SKM-1 treated with dmso at 0.1 percent for 144 hours (cell line): ENCODE measurements around the gene SUSD1.
"Not testable (repeated sequence)": the region's sequence is repeated elsewhere in the genome, so short reads cannot be mapped to it uniquely, and the experiment has no call there.

Experiments used
- DNase-seq: peaks from one replicate; lab custom pipeline; 2025; ENCODE audit not compliant: unreplicated experiment; lab: John Stamatoyannopoulos, UW

The SUSD1 gene

GRCh38 chr9:112132356-112132755 is 42.7 kb downstream of the SUSD1 start:
- DNase-seq = no peak

- no peak for DNase-seq
Observed at GRCh38 chr9:112130997-112131396, 44.1 kb downstream of the SUSD1 start.

GRCh38 chr9:112130347-112130746 is 44.8 kb downstream of the SUSD1 start:
- no peak for DNase-seq

- DNase-seq = no peak
Observed at GRCh38 chr9:112129246-112129645, 45.9 kb downstream of the SUSD1 start.

GRCh38 chr9:112128399-112128798 is 46.7 kb downstream of the SUSD1 start:
- not testable (repeated sequence) for DNase-seq

GRCh38 chr9:112127281-112127680 is 47.8 kb downstream of the SUSD1 start:
- DNase-seq = no peak

- DNase-seq = no peak
Observed at GRCh38 chr9:112125951-112126388, 49.1 kb downstream of the SUSD1 start.

- no peak for DNase-seq
Observed at GRCh38 chr9:112124156-112124555, 50.9 kb downstream of the SUSD1 start.

- no peak for DNase-seq
Observed at GRCh38 chr9:112121633-112122032, 53.5 kb downstream of the SUSD1 start.

- DNase-seq = no peak
Observed at GRCh38 chr9:112120439-112120925, 54.6 kb downstream of the SUSD1 start.

GRCh38 chr9:112120030-112120341 is 55.1 kb downstream of the SUSD1 start:
- no peak for DNase-seq

- DNase-seq = no peak
Observed at GRCh38 chr9:112119225-112120029, 55.7 kb downstream of the SUSD1 start.

GRCh38 chr9:112118009-112118408 is 57.1 kb downstream of the SUSD1 start:
- no peak for DNase-seq

GRCh38 chr9:112115970-112116753 is 58.9 kb downstream of the SUSD1 start:
- no peak for DNase-seq

GRCh38 chr9:112115109-112115508 is 60.0 kb downstream of the SUSD1 start:
- no peak for DNase-seq

GRCh38 chr9:112112941-112113681 is 62.0 kb downstream of the SUSD1 start:
- no peak for DNase-seq

- DNase-seq = no peak
Observed at GRCh38 chr9:112112519-112112918, 62.6 kb downstream of the SUSD1 start.

GRCh38 chr9:112111461-112111860 is 63.6 kb downstream of the SUSD1 start:
- no peak for DNase-seq

GRCh38 chr9:112110777-112111113 is 64.4 kb downstream of the SUSD1 start:
- DNase-seq = no peak

GRCh38 chr9:112110094-112110776 is 64.9 kb downstream of the SUSD1 start:
- DNase-seq = no peak

- peak; percentile 14 for DNase-seq
Observed at GRCh38 chr9:112104901-112105300, 70.2 kb downstream of the SUSD1 start.
